CD4-positive, alpha-beta T cell treated with Interleukin-6 for 4 hours (primary cell): ENCODE measurements around the gene CIPC.

Experiments used
- DNase-seq: peaks from one replicate; pipeline ENCODE4 v3.0.0-alpha.2; 2020; ENCODE audit warnings: mixed read lengths

Gene CIPC

DNA sequence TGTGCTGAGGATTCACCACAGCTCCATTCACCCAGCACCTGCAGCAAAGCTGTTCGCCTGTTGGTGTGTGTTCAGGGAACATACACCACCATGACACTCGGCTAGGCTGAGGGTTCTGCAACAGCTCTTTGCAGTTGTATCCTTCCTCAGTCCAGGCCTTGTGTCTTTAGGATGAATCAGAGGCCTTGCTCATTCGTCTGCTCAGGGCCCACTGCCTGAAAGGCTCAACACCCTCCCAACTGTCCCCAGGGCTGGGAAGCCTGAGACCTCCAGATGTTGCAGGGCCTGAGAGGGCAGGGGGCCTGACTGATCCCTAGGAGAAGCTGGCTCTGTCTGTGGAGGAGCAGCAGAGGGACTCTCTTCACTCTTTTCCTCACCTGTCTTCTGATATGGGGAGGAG is 32.3 kb downstream of the CIPC start:
- DNase-seq = no peak

DNA sequence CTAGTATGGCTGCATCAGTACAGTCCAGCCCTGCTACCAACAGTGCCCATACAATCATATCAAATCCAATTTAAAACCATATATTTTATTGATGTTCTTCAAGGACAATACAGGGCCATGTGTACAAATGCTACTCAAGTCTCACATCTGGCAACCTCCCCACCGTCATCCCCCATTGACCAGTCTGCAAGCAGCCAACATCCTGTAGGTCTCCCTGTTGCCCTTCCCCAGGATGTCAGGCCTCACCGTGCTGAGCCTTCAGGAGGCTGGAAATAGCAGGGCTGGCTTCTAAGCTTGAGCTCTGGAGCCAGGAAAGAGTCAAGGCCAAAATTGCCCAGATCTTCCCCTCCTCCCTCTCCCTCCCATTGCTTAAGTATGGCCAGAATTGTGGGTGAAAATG is 33.1 kb downstream of the CIPC start:
- DNase-seq = no peak

DNA sequence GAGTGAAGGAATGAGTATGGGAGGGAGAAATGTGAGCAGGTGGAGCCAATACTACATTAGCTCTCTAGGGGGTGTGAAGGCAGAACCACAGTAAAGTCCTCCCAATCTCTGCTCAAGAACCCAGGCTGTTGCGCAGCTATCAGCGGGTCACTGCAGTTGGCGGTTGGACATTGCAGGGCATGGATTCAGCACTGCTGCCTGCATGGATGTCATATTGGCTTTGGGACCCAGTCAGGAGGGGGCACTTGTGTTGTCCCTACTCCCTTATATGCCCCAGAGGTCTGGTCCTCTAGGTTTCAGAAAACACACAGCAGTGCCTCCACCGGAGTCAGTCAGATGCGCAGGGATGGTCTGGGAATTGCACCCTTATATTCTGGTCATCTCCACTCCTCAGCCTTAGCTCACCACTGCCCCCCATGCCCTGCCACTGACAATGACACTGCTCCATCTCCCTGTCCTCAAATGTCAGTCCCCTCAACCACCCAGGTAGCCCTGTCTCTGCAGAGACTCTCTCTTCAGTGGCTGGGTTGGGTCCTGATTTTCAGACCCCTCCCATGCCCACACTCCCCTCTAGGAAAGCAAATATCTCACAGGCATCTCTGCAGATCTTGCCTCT is 33.9 kb downstream of the CIPC start:
- no peak for DNase-seq

DNA sequence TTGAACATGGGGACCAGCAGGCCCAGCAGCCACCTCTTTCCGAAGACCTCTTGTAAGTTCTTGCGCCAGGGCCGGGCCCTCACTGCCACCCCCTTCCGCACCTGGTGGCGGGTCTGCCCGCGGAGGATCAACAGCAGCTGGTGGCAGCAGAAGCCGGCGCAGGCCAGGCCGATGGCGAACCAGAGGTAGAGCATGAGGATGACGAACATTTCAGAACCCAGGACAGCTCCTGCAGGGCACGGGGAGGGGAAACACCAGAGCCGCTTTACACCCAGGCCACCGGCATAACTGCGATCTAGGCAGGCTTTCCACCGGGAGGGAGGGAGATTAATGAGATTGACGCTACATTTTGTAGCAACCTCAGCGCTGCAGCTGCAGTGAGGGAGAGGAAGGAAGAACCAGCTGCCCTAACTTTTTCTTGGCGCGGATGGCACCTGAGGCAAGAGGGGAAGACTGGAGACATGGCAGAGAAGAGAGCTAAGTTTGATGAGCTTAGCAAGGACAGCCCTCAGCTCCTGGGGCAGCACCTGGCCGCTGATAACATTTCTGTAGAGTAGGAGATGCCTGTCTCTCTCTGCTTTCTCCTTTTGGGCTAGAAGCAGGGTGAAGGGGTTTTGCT is 35.8 kb downstream of the CIPC start:
- DNase-seq = peak; percentile 43

DNA sequence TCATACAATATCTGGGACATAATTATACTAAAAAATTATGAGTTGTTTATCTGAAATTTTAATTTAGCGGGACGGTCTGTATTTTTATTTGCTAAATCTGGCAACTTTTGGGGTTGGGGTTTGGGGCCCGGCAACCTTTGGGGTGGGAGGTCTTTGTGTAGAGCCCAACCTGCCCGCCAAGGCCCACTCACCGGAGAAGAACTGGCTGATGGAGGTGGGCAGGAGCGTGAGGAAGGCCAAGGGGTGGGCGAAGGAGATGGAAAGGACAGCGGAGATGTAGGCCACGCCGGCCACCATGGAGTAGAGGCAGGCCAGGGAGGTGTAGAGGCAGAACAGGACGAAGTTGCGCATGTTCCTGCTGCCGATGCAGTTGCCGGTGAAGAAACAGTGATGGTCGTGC is 41.0 kb downstream of the CIPC start:
- DNase-seq = no peak

DNA sequence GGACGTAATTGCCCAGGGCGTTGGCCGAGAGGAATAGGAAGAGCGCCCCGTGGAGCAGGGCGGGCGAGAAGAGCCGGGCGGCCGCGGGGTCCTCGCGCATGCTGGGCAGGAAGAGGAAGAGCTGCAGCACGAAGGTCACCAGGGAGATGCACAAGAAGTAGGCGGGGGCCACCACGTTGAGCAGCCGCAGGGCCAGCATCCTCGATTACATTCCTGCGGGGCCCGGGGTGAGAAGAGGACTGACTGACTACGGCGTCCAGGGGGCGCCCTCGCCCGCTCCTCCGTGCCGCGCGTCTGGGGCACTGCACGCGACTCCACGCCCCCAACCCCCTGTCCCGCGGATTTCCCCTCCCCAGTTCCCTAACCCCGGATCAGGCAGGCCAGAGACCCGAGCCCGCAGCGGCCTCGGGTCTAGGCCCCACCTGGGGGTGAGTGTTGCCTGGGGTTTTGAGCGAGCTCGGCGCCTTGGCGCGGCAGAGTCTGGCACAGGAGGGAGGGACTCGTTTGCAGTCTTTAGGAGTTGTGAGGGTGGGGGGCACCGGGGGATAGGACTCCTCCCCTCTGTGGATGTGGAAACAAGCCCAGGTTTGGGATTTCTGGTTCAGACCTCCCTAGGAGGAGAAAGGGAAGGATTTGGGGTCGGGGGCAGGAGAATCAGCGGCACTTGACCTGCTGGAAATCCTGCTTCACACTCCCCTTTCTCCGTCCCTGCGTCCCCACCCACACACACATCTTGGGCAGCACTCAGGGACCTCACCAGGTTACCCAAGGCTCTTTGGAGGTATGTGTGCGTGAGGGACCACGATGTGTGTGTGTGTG is 41.7 kb downstream of the CIPC start:
- peak; percentile 28 for DNase-seq

DNA sequence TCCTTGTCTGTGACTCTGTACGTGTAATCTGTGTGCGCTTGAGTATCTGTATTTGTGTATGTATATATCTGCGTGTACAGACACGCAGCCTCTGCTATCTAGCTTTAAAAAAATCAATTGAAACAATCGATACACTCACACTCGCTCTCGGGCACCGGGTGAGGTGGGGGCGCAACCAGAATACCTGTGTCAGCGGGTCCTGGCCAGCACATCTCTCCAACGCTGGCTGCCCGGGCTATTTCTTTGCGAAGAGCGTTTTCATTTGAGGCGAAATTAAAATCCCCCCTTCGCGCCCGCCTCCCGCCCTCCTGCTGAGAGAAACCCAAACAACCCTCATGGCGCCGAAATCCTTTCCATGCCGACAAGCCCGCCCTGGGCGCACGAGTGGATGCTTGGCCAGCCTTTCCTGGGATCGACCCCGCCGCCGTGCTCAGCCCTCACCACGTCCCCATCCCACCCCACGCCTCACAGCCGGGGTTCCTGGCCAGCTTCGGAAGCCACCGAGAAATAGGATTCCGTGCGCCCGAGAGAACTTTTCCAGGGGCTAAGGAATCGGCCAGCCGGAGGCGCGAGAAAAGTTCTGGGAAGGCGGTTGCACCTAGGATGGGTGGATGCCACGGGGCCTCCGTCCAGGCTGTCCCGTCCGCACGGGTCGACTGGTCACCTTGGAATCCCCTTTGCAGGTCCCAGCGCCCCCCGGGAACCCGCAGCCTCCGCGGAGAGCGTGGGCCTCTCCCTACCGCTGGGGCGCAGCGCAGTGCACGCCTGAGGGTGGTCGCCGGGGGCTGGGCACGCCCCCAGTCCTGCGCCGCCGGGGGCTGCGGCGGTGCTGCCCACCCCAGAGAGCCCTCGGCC is 42.5 kb downstream of the CIPC start:
- no peak for DNase-seq

DNA sequence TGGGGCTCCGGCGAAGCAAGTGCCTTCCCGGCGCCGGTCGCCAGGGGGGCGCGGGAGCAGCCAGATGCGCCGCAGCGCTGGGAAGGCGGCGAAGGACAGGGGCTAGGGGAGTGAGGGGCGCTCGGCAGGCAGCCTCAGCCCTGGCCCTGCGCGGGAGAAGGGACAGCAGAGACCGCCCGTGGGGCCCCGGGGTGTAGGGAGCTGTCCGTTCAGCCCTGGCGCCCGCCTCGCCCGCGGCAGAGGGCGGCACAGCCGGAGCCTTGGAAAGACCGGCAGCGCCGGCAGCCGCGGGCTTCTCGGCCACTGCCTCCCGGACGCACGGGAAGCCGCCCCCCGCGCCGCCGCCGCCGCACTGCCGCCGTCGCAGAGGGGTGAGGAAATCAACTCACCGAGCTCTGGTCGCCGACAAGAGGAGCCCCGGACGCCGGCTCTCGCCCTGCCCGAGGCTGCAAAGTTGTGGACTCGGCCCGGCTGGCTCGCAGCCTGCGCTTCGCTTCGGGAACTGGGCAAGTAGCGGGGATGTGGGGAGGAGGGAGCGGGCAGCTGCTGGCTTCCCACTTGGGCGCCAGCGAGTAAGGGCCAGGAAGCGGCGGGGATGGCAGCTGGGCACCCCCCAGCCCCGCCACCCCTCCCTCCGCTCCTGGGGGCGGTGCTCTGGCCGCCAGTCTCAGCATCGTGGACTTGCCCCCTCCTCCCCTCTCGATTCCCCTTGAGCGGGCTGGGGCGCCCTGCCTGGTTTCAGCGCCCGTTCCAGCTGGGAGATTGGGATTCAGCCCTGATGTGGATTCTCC is 43.4 kb downstream of the CIPC start, which contains the start of gene ZDHHC22:
TSS of gene ZDHHC22 (minus strand) at position 578 of the 791 bp plus-strand sequence. CDS start 2,053 bp downstream, outside the sequence.
- DNase-seq = no peak

DNA sequence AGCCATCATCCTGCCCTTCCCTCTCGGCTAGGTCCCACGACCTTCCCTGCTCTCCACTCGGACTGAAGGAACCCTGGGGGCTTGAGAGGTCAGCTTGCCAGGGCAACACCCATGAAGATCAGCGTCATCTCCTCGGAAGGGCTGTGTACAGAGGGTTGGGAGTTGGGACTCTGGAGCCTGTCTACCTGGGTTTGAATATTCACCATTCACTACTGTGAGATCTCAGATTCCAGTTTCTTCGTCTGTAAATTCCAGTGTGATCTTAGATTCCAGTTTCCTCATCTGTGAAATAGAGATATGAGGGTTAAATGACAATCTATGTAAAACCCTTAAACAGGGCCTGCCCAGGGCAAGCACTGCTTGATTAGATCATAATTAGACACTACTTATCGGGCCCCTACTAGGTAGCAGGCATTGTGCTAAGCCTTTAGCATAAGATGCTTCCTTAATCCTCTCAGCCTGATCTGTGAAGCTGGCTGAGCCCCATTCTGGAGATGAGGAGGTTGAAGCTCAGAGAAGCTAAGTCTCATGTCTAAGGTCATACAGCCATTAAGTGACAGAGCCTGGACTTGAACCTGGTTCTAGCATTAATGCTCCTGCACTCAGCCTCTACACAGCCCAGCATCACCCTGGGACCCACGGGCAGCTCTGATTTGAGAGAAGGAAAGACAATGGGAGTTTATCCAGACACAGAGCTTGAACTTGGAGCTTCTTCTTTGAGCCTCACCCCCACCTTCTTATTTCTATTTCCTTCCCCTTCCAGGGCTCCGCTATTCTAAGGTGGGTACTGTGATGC is 44.1 kb downstream of the CIPC start:
- no peak for DNase-seq

DNA sequence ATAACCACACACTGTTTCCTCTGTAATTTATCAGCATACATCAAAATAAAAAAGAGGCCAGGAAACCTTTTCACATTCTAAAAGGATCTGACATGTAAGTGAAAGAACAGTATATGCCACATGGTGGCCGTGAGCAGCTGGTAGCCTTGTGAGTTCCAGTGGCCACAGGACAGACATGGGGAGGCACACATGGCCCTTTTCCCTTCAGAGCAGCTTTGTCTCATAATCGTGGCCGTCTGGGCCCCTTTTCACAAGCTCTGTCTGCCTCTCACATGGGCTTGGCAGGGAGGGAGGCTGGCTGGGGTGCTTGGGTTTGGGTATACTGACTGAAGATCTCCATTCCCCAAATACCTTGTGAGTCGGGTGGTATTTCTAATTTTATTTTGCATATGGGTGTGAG is 45.0 kb downstream of the CIPC start:
- DNase-seq = no peak

DNA sequence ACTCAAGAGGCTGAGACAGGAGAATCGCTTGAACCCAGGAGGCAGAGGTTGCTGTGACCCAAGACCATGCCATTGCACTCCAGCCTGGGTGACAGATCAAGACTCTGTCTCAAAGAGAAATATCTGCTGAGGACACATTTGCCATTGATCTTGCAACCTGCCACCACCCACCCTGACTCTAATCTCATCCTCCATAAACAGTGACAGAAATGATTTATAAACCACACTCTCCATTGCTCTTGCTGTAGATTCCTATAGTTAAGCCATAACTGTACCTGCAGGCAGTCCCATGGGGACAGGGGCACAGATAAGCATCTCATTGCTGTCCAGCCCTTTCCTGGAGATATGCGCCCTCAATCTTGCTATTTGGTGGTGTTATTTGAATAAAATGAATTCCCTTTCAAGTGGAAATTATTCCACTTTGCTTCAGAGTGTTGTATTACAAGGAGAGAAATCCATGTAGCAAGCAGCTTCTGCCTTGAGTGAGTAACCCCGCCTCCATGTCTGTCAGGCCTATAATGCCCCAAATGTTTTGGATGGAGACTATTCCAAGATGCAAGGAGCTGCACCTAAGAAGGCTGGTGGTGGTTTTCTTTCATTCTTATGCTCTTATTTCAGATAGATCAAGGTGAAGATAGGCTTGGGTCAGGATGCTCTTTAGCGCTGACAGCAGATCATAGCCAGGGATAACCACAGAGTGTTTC is 46.5 kb downstream of the CIPC start:
- no peak for DNase-seq

DNA sequence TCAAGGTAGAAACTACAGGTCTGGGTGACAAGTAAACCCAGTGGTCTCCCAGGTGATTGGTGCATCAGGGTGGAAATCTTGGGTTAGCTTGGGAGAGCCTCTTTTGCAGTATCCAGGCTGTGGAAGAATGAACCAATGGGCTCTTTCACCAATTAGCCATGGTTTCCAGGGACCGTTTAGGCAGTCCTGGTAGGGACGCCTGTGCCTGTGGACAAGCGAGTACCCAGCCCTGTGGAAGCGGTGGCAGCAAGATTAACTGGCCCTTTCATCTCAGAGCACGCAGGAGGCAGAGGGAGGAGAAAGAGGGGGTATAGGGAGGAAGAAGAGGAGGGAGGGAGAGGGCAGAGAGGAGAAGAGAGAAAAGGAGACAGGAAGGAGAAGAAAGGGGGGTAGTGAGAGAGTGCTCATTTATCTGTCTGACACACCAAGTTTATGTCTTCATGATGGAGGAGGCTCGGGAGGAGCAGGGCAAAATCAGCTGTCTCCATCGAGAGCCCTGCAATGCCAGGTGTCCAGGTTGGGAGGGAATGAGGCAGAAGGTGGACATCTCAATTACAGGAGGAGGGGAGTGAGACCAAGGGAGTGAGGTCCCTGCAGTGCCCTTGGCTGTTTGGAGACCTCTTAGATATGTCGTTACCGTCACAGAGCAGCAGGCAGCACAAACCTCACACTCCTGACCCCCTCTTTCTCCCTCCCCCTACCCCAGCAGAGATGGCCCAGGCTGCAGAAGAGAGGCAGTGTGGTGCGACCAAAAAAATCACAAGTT is 48.1 kb downstream of the CIPC start:
- DNase-seq = no peak

DNA sequence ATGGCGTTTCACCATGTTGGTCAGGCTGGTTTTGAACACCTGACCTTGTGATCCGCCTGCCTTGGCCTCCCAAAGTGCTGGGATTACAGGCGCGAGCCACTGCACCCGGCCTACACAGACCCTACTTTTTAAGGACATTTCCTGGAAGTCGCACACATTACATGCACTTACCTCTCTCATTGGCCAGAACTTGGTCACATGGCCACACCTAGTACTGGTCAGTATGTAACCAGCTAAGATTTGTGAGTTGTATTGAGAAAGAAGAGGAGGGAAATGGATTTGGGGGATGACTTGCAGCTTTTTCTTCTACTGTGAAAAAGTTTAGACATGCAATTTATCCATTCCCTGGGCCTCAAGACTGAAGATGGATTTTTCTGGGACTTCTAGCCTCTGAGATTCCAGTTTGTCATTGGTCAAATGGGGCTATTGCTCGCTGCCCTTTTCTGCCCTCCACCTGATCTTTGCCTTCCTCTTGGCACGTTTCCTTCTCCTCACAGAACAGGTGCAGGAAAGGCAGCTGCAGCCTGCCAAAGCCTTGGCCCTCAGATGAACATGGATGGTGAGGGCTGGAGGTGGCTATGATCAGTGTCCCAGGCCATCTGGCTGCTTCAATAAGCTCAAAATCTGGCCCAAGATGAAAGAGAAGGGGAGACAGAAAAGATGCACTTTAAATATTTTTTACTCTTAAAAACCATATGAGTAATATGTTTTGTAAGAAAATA is 50.6 kb downstream of the CIPC start:
- DNase-seq = no peak

DNA sequence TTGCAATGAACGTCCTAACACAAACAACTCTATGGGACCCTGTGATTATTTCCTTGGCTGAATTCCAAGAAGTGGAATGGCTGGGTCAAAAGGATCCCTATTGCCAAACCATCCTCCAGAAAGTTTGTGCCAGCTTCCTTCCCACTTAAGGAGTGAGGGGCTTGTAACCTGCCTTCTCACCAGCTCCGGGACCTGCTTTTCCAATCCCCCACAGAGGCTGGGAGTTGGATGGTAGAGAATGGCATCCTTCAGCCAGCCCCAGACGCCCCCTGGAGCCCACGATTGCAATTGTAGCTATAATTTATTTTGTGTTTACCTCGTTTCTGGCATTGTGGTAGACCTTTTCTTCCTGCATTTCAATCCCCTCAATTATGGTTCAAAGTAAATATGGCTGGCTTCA is 53.2 kb downstream of the CIPC start:
- DNase-seq = peak; percentile 14

DNA sequence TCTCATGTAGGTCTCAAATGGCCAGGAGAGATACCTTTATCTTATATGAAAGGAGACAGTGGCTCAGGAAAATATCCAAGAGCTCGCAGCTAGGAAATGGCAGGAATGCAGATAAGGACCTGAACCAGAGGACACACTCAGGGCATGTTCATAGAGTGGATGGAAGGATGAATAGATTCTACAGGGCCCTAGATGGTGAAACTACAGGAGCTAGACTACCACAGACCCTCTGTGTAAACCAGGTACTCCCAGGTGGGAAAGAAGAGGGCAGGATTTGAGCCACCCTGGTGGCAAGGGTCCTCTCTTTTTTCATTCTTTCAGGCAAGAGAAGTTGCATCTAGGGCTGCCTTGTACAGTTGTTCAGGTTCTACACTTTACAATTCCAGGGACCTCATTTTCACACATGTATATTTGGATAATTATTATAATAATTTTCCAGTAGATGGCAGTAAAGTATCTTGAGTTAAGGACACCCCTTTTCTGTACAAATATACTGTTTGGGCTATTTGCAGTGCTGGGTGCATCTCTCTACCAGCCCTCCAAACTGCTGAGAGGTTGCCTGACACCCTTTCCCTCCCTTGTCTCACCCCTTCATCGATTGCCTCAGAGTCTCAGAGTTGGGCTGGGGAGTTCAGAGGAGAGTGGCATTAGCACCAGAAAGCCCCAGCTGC is 54.0 kb downstream of the CIPC start:
- no peak for DNase-seq

DNA sequence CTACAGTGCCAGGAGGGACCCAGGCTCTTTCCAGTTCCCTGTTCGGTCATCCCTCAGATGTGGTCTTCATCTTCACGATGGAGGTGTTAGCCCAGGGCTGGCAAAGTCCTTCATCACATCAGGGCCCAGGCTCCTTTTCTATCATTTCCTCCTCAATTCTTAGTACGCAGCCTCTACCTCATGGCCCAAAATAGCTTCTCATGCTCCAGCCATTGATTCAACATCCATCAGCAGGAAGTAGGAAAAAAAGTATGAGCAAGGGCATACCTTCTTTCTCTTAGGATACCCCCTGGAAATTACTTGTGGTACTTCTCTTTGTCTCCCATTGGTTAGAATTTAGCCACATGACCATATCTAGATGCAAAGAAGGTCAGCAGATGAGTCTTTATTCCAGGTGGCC is 55.7 kb downstream of the CIPC start:
- DNase-seq = no peak

DNA sequence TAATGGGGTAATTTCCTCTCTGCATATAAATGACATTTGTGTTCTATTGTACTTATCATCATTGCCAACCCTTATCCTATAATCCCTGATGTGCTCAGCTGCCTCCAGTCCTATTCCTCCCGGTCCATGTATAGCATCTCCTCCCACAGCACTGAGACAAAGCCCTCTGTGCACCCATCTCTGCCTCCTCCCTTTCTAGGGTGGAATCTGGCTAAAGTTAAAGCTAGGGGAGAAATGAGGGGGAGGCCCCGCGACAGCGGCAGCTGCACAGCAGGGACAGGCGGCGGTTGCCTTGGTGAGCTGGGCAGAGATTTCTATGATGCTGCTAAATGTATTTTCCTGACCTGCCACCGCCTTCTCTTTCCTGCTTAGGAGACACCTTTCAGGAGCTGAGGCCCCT is 56.4 kb downstream of the CIPC start:
- no peak for DNase-seq

DNA sequence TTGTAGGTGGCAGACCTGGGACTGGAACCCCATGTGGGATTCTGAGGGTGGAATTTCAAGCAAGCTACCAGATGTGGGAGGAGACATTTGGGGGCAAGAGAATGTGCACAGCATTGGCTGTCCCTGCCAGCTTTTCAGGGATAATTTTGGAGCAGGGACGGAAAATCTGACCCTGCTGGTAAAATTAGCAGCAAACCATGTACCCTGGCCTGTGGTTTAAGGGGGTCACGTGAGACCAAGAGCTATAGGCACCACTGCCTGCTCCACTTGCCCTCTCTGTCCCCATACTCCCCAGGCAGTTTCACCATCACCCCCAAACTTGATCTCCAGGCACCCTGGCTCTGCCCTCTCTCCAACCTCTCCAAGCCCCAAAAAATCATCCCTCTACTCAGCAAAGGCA is 57.0 kb downstream of the CIPC start:
- DNase-seq = no peak

DNA sequence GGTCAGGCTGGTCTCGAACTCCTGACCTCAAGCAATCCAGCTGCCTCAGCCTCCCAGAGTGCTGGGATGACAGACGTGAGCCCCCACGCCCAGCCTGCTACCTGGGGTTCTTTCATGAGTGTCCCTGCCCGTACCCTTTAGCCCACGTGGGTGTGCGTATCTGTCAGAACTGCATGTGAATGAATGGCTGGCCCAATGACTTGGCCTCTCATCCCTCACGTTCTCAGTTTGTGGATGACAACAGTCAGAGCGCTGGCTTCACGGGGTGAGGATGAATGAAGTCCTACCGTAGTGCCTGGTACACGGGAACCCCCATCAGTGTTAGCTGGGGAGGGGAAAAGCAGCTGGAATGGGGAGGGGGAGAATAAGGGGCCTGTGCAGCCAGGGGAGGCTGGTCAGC is 59.7 kb downstream of the CIPC start:
- DNase-seq = no peak
